ENCODE measurements around the gene ASCC1. TPM values are rescaled to one million over a fixed set of nuclear protein-coding genes. Genes with fewer than 3 reads are reported as not detected.
"Not testable (repeated sequence)": the region's sequence is repeated elsewhere in the genome, so short reads cannot be mapped to it uniquely, and the experiment has no call there.

Gene ASCC1
- total RNA-seq, 2 donors from 2014 or later, result 15.2 to 30.3 TPM

DNA sequence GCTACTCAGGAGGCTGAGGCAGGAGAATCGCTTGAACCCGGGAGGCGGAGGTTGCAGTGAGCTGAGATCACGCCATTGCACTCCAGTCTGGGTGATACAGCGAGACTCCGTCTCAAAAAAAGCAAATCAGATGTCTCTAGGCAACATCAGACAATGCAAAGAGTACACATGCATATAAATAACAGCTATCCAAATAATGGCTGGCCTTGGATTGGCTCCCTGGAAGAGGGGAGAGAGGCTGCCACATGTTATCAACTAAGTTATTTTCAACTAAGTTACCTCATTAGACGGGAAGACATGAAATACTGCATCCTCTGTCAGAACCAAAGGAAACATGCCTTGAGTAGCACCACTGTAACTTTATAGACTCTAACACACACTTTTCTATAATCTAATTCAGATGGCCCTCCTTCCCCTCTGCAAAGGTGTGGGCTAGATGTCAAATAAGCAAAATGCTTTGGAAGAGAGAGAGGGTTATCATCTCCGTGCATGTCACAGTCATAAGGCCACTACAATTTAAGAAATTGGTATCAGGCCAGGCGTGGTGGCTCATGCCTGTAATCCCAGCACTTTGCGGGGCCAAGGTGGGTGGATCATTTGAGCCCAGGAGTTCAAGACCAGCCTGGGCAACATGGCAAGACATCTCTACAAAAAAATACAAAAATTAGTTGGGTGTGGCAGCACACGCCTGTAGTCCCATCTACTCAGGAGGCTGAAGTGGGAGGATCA is 105.2 kb downstream of the ASCC1 start:
- TF ChIP-seq, protein P1, sequence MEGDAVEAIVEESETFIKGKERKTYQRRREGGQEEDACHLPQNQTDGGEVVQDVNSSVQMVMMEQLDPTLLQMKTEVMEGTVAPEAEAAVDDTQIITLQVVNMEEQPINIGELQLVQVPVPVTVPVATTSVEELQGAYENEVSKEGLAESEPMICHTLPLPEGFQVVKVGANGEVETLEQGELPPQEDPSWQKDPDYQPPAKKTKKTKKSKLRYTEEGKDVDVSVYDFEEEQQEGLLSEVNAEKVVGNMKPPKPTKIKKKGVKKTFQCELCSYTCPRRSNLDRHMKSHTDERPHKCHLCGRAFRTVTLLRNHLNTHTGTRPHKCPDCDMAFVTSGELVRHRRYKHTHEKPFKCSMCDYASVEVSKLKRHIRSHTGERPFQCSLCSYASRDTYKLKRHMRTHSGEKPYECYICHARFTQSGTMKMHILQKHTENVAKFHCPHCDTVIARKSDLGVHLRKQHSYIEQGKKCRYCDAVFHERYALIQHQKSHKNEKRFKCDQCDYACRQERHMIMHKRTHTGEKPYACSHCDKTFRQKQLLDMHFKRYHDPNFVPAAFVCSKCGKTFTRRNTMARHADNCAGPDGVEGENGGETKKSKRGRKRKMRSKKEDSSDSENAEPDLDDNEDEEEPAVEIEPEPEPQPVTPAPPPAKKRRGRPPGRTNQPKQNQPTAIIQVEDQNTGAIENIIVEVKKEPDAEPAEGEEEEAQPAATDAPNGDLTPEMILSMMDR (IDR thresholded peaks at IDR 0.05), result no peak
- Histone ChIP-seq H3K4me1 (ENCODE audit: control insufficient read depth in 1 of 2, low read depth in 2 of 2) (peaks cover 8 to 21% of the 10 kb centered on the region in 2 donors), H3K4me3 (no peak overlapping the region), H3K27me3 (replicated peaks; ENCODE audit: insufficient read depth) (no peaks in the 10 kb centered on the region), H3K36me3 (no peaks in the 10 kb centered on the region), H3K27ac (no peak overlapping the region), H3K9me3 (no peaks in the 10 kb centered on the region)
- ATAC-seq (ENCODE audit: insufficient number of reproducible peaks, low FRiP score, low read depth), result no peak
- DNase-seq (ENCODE audit: low spot score), result no peak

DNA sequence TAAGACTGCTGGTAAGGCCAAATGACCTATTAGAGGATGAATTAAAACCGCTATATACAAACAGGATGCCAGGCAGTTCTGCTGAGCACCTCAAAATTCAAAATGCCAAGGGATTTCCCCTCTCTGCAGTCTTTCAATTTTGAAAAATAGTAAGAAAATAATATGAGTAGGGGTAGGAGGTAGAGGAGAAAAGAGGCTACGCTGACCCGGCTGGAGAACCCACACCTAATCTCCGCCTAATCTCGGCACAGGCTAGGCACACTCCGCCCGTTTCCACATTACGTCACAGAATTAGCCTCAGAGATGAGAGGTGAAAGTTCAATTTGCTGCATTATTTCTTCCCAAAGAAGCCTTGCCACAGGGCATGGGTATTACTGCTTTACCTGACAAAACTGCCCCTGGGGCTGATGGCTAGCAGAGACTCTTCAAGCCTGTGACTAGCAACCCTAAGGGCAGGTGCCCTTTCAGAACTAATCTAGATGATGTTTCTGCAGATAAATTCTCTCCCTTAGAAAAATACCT is 106.4 kb downstream of the ASCC1 start:
- no peak overlapping the region for H3K27ac ChIP-seq
- TF ChIP-seq, protein P1 (IDR thresholded peaks at IDR 0.05), result no peak

DNA sequence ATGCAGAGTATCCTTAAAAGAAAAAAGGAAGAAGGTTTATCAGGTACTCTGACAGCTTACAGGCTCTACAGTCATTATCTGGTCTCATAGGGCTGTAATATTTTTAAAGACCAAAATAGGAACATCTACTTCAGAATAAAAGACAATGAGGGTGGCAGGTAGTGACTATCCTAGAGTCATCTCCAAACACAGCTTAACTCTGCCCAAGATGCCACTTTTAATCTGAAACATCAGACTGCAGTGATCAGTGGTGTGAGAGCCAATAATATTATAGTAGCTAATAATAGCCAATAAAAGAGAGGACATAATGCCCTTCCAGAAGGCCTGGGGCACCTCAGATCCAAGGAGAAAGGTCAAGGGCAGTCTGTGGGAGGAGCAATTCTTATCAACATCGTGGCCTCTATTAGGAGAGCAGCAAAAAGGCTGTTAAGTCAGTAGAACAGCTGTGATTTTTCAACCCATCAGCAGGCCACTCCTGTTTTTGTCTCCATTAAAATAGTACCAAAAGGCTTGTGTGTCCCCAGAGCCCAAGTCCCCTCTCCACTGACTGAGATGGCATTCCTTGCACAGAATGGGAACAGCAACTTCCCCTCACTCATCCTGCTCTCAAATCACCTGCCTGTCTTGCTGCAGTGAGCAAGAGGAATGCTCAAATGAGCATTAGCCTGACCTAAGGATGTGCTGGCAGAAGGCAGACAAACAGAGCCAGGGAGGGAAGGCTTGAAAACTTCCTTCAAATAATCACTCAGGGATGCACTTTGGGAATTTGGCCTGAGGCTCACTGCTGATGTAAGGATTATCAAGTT is 107.0 kb downstream of the ASCC1 start:
- Histone ChIP-seq H3K4me1 (ENCODE audit: control insufficient read depth in 1 of 2, low read depth in 2 of 2) (peaks cover 10 to 23% of the 10 kb centered on the region in 2 donors), H3K27me3 (replicated peaks; ENCODE audit: insufficient read depth) (no peaks in the 10 kb centered on the region), H3K4me3 (no peak overlapping the region), H3K36me3 (no peaks in the 10 kb centered on the region), H3K27ac (no peak overlapping the region), H3K9me3 (no peaks in the 10 kb centered on the region)
- TF ChIP-seq, protein P1 (IDR thresholded peaks at IDR 0.05), result no peak
- ATAC-seq (ENCODE audit: insufficient number of reproducible peaks, low FRiP score, low read depth) (no peak), DNase-seq (ENCODE audit: low spot score) (no peak)

More for the DNA sequence above, 106.4 kb downstream of the ASCC1 start:
- Histone ChIP-seq H3K27me3 (replicated peaks; ENCODE audit: insufficient read depth) (no peaks in the 10 kb centered on the region), H3K36me3 (no peaks in the 10 kb centered on the region), H3K4me3 (no peak overlapping the region), H3K4me1 (ENCODE audit: control insufficient read depth in 1 of 2, low read depth in 2 of 2) (peaks cover 11 to 21% of the 10 kb centered on the region in 2 donors), H3K9me3 (no peaks in the 10 kb centered on the region)
- ATAC-seq (ENCODE audit: insufficient number of reproducible peaks, low FRiP score, low read depth) (no peak), DNase-seq (ENCODE audit: low spot score) (no peak)

- not testable (repeated sequence) for H3K27me3 ChIP-seq (replicated peaks; ENCODE audit: insufficient read depth); H3K27ac ChIP-seq; DNase-seq (ENCODE audit: low spot score); H3K4me3 ChIP-seq; ATAC-seq (ENCODE audit: insufficient number of reproducible peaks, low FRiP score, low read depth); H3K9me3 ChIP-seq; H3K36me3 ChIP-seq
- peaks cover 15 to 32% of the 10 kb centered on the region in 2 donors for H3K4me1 ChIP-seq (ENCODE audit: control insufficient read depth in 1 of 2, low read depth in 2 of 2)
These were observed 108.1 kb downstream of the ASCC1 start for GRCh38 chr10:72108004-72108370.

DNA sequence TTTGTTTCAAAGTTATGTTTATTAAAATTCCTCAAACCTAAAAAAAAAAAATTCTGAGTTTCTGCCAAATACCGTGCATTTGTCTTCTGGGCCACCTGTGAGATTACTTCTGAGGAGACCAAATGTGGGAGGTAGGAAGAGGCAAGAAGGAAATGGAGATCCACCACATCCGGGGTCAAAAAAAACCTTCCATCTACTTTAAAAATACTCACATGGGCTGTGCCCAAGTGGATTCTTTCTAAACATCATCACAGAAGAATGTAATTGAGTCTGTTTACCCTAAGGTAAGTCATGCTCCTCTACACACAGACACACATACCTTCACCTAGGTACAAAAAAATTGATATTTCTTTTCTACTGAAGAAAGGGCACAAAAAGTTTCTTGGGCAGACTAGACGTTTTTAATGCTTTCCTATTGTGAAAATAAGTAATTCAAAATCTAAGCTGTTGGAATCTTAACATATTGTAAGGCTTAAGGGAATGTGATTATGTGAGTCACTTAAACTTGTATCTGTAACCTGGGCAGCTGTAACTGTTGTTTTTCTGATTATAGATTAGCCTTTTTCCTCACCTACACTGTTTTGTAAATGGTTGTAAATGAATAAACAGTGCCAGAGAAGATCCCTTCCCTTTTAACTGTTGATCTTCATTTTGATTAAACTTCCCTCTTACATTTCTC is 108.6 kb downstream of the ASCC1 start:
- ATAC-seq (ENCODE audit: insufficient number of reproducible peaks, low FRiP score, low read depth) (no peak), DNase-seq (ENCODE audit: low spot score) (no peak)
- H3K27me3 ChIP-seq (replicated peaks; ENCODE audit: insufficient read depth), result no peaks in the 10 kb centered on the region
- no peak overlapping the region for H3K4me3 ChIP-seq
- no peaks in the 10 kb centered on the region for H3K9me3 ChIP-seq
- TF ChIP-seq, protein P1 (IDR thresholded peaks at IDR 0.05), result no peak
- H3K27ac ChIP-seq, result no peak overlapping the region
- H3K36me3 ChIP-seq, result no peaks in the 10 kb centered on the region
- H3K4me1 ChIP-seq (ENCODE audit: control insufficient read depth in 1 of 2, low read depth in 2 of 2), result peaks cover 15 to 32% of the 10 kb centered on the region in 2 donors
